Measurements from ENCODE around the gene ALG3. TPM values are rescaled to one million over a fixed set of nuclear protein-coding genes. Genes with fewer than 3 reads are reported as not detected.

ALG3 gene
- total RNA-seq, 4 donors from 2014 or later: 49.2 to 87.3 (median 66.8) TPM

DNA sequence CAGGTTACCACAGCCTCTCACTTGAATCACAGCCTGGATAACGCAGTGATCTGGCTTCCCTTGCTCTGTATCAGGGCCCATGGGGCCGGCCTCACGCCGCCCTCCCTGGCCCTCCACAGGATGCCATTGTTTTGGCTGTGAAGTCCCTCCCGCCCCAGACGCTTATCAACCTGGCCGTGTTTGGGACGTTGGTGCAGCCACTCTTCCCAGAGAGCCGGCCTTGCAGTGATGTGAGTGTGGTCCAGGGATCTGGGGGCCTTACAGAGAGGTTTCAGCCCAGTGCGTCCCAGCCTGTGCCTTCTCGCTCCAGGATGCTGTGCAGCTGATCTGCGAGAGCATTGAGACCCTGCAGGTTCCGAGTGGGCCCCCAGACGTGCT, 12.7 kb downstream of the ALG3 start:
- intact Hi-C loops (cut with DNase I): loop anchor here (10.0 kb wide), 1 partner anchor 49 kb away; no protein-coding TSS in a partner anchor
- no peak for TF ChIP-seq POLR2A (IDR thresholded peaks at IDR 0.05)
- TF ChIP-seq, protein P1, sequence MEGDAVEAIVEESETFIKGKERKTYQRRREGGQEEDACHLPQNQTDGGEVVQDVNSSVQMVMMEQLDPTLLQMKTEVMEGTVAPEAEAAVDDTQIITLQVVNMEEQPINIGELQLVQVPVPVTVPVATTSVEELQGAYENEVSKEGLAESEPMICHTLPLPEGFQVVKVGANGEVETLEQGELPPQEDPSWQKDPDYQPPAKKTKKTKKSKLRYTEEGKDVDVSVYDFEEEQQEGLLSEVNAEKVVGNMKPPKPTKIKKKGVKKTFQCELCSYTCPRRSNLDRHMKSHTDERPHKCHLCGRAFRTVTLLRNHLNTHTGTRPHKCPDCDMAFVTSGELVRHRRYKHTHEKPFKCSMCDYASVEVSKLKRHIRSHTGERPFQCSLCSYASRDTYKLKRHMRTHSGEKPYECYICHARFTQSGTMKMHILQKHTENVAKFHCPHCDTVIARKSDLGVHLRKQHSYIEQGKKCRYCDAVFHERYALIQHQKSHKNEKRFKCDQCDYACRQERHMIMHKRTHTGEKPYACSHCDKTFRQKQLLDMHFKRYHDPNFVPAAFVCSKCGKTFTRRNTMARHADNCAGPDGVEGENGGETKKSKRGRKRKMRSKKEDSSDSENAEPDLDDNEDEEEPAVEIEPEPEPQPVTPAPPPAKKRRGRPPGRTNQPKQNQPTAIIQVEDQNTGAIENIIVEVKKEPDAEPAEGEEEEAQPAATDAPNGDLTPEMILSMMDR (IDR thresholded peaks at IDR 0.05): no peak
- peaks cover 6% of the 10 kb centered on the region for H3K27me3 ChIP-seq
- no peak overlapping the region for H3K27ac ChIP-seq
- WGBS, 2 donors: 61 to 65% methylated on average over 12 to 13 of the region's 14 CpGs
- peaks cover 0 to 9% of the 10 kb centered on the region in 2 donors for H3K4me1 ChIP-seq
- no peak overlapping the region for H3K4me3 ChIP-seq (replicated peaks in 1 of 3)
- H3K36me3 ChIP-seq: no peaks in the 10 kb centered on the region
- DNase-seq: no peak
- no peaks in the 10 kb centered on the region for H3K9me3 ChIP-seq

DNA sequence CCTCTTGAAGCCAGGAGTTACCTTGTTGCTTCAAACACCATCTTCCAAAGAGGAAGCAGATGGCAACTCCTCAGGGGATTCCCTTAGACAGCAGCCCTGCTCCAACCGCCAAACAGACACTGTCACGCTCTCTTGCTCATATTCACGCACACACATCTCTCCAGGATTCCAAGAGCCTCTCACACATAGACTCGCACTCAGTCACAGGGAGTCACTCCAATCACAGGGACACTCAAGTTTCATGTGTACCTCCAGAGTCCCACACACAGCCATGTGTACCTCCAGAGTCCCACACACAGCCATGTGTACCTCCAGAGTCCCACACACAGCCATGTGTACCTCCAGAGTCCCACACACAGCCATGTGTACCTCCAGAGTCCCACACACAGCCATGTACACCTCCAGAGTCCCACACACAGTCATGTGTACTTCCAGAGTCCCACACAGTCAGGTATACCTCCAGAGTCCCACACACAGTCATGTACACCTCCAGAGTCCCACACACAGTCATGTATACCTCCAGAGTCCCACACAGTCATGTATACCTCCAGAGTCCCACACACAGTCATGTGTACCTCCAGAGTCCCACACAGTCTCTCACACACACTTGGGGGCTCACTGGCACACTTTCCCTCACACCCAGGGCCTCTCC, 13.3 kb downstream of the ALG3 start:
- intact Hi-C loops (cut with DNase I): loop anchor here (10.0 kb wide), 1 partner anchor 49 kb away; no protein-coding TSS in a partner anchor
- no peak overlapping the region for H3K27ac ChIP-seq
- no peak for DNase-seq
- H3K4me1 ChIP-seq: peaks cover 0 to 14% of the 10 kb centered on the region in 2 donors
- H3K27me3 ChIP-seq: peaks cover 6% of the 10 kb centered on the region
- WGBS, 2 donors: 32 to 59% methylated on average over 4 of the region's 4 CpGs
- no peak overlapping the region for H3K4me3 ChIP-seq (replicated peaks in 1 of 3)
- no peak for TF ChIP-seq POLR2A (IDR thresholded peaks at IDR 0.05)
- TF ChIP-seq, protein P1 (IDR thresholded peaks at IDR 0.05): no peak
- no peaks in the 10 kb centered on the region for H3K9me3 ChIP-seq
- no peaks in the 10 kb centered on the region for H3K36me3 ChIP-seq

DNA sequence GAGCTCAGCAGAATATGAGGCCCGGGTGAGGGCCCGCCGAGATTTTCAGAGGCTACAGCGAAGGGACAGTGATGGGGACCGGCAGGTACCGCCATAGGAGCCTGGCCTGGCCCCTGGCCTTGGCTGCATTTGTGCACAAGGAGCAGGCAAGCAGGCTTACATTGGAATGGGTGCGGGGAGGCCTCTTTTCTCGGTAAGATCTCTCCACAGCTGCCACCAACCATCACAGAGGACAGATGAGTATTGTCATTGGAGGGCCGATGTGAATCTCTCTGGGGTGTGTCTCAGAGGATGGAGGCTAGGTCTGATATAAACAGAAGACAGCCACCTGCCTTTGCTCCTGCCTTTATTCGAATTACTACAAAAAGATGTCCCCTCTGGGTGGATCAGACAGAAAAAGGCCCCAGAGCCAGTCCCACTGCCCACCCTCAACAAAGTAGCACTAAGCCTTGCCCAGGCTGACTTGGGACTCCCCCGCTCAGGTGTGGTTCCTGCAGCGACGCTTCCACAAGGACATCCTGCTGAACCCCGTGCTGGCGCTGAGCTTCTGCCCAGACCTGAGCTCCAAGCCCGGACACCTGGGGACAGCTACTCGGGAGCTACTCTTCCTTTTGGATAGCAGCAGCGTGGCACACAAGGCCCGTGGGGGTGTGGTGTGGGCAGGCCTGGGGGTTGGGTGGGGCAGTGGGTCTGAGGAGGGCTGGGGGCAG, 13.9 kb downstream of the ALG3 start:
- Histone ChIP-seq H3K4me3 (replicated peaks in 1 of 3) (no peak overlapping the region), H3K27me3 (peaks cover 6% of the 10 kb centered on the region), H3K4me1 (peaks cover 5 to 21% of the 10 kb centered on the region in 2 donors), H3K9me3 (no peaks in the 10 kb centered on the region), H3K27ac (no peak overlapping the region), H3K36me3 (no peaks in the 10 kb centered on the region)
- DNase-seq: no peak
- TF ChIP-seq POLR2A (IDR thresholded peaks at IDR 0.05): no peak
- TF ChIP-seq, protein P1 (IDR thresholded peaks at IDR 0.05): no peak
- intact Hi-C loops (cut with DNase I): loop anchor here (10.0 kb wide), 1 partner anchor 50 kb away; no protein-coding TSS in a partner anchor
- WGBS, 2 donors: 83 to 87% methylated on average over 6 to 17 of the region's 19 CpGs

DNA sequence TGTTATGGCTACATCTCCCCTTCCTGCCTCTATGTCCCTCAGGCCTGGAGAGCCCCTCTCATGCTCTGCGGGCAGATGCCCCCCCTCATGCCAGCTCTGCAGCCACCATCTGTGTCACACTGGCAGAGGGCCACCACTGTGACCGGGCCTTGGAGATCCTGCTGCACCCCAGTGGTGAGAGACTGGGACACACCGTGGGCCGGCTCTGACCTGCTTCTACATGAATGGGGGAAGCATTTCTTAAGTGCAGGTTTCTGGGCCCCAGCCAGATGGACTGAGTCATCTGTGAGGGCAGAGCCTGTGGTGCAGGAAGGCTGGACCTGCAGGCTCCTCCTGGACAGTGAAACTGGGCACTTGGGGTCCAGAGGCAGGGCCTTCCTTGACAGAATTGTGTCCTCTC, 14.5 kb downstream of the ALG3 start:
- Histone ChIP-seq H3K27me3 (peaks cover 6% of the 10 kb centered on the region), H3K36me3 (no peaks in the 10 kb centered on the region), H3K27ac (no peak overlapping the region), H3K9me3 (no peaks in the 10 kb centered on the region), H3K4me3 (replicated peaks in 1 of 3) (no peak overlapping the region), H3K4me1 (peaks cover 9 to 24% of the 10 kb centered on the region in 2 donors)
- 0 to 17% methylated on average over 2 to 4 of the region's 4 CpGs for WGBS, 2 donors
- TF ChIP-seq, protein P1 (IDR thresholded peaks at IDR 0.05): peak in 4 of 6 experiments; percentile 42 to 67 (median 50)
- TF ChIP-seq POLR2A (IDR thresholded peaks at IDR 0.05): no peak
- intact Hi-C loops (cut with DNase I): loop anchor here (10.0 kb wide), 1 partner anchor 51 kb away; no protein-coding TSS in a partner anchor
- DNase-seq: peak; percentile 99 to 100

All from thyroid gland (tissue), 4 donors.